ENCODE measurements around the gene GALC. TPM values are rescaled to one million over a fixed set of nuclear protein-coding genes. Genes with fewer than 3 reads are reported as not detected.

The GALC gene
- polyA plus RNA-seq, 12 donors: 19.3 to 31.9 (median 25.2) TPM; not detected in 1

GRCh38 chr14:87888136-87888999 lies 104.6 kb downstream of the GALC start:
- no peak for DNase-seq

DNA sequence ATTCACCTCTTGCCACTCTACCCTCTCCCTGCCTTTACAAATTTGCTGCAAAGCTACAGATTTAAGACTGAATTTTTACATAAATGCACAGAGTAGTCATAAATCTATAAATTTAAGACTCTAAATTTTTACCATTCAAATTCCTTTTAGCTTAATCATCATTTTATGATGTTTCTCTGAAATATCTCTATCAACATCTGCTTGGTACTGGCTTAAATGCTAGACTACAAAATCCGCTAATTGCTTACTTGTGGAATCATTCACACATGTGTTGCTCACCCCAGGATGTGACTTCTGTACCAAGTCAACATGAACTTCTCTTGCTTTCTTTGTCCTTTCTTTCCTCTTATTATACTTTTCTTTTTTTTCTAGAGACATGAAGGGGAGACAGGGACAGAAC lies 109.2 kb downstream of the GALC start:
- no peak for DNase-seq

Other genes with a start within 250 kb of the GALC start
- gene GPR65, start 12.0 kb upstream of the GALC start, polyA plus RNA-seq (ENCODE audit: insufficient read length in 12 of 12): 1 to 10 TPM in 1 of 12 donors, under 1 TPM in 9, not detected in 2; 0.24 to 1.3 (median 0.45) TPM

Data from muscle of arm (tissue), 12 donors.